Fibroblast of pulmonary artery (primary cell): Measurements from ENCODE around the gene DNER.

Experiments
- DNase-seq: peaks from one replicate; pipeline ENCODE4 v3.0.0-alpha.2; 2010; ENCODE audit warnings: low read depth
- H3K4me3 ChIP-seq: replicated peaks from 2 replicates; pipeline ENCODE4 v1.5.1; 2011; ENCODE audit warnings: low read depth, mild to moderate bottlenecking, control low read depth, low read length, moderate library complexity
- TF ChIP-seq, protein P1 (sequence below): IDR thresholded peaks from 2 replicates; pipeline ENCODE4 v1.5.1; 2011; ENCODE audit warnings: mild to moderate bottlenecking, control low read depth, low read length, inconsistent platforms; ENCODE audit errors: missing control alignments

The DNER gene

DNA sequence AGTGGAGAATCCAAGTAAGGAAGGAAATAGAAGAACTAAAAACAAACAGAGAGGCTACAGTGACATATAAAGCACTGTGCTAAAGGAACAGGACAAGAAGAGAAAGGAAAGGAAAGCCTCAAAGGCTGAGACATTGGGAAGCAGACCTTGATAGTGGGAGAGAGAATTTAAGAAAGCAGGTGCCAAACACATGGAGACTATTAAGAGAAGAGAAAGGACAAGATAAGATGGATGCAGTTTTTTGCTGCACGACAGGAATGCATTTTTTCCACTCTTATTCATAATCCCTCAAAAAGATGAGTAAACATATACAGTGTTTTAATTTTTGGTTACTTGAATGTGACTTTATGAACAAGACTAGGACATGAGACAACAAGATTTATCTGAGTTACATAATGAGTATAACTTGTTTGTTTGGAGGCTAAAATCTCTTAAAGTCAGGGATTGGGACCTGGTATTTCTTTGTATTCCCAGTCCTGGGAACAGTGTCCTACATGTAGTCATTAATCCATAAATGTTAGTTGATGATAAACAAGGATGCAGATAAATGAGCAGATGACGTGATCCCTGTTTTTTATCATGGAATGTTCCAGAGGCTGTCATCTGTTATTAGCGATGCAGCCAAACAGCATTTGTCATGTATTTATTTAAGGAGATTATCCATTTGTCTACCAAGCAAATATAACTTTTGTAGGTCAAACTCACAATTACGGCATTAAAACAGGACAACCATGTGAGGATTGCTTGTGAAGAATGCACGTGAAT lies 141.7 kb downstream of the DNER start:
- peak; percentile 29 for DNase-seq
- H3K4me3 ChIP-seq = no peak overlapping the region
- TF ChIP-seq, protein P1, sequence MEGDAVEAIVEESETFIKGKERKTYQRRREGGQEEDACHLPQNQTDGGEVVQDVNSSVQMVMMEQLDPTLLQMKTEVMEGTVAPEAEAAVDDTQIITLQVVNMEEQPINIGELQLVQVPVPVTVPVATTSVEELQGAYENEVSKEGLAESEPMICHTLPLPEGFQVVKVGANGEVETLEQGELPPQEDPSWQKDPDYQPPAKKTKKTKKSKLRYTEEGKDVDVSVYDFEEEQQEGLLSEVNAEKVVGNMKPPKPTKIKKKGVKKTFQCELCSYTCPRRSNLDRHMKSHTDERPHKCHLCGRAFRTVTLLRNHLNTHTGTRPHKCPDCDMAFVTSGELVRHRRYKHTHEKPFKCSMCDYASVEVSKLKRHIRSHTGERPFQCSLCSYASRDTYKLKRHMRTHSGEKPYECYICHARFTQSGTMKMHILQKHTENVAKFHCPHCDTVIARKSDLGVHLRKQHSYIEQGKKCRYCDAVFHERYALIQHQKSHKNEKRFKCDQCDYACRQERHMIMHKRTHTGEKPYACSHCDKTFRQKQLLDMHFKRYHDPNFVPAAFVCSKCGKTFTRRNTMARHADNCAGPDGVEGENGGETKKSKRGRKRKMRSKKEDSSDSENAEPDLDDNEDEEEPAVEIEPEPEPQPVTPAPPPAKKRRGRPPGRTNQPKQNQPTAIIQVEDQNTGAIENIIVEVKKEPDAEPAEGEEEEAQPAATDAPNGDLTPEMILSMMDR = no peak

DNA sequence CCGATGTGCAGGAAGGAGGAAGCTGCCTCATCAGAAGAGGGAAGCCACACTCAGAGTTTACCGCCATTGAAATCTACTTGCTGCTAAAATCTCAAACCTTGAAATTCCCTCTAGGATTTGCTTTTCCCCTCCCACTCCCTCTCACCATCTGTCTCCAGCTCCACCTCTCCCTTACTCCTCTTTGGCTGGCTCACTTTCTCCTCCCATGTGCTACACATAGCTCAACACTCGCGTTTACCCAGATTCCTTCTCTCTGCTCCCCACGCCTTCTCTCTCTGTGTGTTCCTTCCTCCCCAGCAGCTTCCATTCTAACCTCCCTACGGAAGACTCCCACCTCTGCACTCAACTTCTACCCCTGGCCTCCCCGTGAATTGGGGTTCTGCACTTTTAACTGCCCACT lies 143.1 kb downstream of the DNER start:
- H3K4me3 ChIP-seq = no peak overlapping the region
- DNase-seq = no peak
- TF ChIP-seq, protein P1 = no peak

DNA sequence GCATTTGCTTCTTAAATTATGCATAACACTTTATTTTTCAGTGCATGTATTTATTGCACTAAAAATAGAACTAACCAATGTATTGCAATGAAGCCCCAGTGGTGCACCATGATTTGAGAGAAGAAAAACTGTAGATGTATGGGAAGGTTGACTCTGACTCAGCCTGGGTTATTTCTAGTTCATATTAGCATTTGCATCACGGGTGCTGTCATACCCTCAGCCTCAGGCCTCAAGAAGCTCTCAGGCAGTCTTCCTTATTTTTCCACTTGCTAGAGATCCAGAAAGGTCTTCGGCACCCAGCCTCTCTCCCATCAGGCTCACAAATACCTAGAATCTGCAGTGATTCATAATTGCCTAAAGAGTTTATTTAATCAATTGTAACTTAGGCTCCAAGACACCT lies 148.0 kb downstream of the DNER start:
- H3K4me3 ChIP-seq = no peak overlapping the region
- TF ChIP-seq, protein P1 = no peak
- DNase-seq = no peak

DNA sequence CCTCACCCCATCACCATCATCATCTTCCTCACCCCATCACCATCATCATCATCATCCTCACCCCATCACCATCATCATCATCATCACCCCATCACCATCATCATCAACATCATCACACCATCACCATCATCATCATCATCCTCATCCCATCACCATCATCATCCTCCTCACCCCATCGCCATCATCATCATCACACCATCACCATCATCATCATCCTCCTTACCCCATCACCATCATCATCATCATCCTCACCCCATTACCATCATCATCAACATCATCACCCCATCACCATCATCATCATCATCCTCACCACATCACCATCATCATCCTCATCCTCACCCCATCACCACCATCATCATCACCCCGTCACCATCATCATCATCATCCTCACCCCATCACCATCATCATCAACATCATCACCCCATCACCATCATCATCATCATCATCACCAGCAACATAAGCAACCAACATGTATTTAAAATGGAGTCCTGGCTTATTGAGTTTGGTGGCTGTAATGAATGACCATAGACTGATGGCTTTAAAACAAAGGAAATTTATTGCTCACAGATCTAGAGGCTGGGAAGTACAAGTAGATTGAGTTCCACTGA lies 150.0 kb downstream of the DNER start:
- TF ChIP-seq, protein P1 = no peak
- H3K4me3 ChIP-seq = no peak overlapping the region
- DNase-seq = no peak

DNA sequence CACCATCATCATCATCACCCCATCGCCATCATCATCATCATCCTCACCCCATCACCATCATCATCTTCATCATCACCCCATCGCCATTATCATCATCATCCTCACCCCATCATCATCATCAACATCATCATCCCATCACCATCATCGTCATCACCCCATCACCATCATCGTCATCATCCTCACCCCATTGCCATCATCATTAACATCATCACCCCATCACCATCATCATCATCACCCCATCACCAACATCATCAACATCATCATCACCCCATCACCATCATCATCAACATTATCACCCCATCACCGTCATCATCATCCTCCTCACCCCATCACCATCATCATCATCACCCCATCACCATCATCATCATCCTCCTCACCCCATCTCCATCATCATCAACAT lies 151.0 kb downstream of the DNER start:
- no peak overlapping the region for H3K4me3 ChIP-seq
- TF ChIP-seq, protein P1 = no peak
- DNase-seq = no peak

DNA sequence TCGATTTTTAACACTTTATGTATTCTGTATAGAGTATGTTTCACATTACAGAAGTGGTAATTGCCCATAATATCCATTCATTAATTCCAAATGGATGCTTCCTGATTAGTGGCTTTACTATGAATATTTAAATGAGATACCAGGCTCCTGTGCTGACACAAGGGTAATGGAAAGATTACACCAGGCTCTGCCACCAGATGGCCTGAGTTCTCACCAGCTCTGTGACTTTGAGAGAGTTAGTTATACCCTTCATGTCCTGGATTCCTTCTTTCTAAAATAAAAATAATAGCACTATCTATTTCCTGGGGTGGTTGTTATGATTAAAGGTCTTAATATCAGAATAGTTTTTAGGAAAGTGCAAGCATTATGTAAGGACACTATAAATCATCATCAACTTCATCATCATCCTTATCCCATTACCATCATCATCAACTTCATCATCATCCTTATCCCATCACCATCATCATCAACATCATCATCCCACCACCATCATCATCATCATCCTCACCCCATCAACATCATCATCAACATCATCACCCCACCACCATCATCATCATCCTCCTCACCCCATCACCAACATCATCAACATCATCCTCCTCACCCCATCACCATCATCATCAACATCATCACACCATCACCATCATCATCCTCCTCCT lies 151.8 kb downstream of the DNER start:
- no peak for DNase-seq
- no peak overlapping the region for H3K4me3 ChIP-seq
- TF ChIP-seq, protein P1 = no peak
